Osteocyte (in vitro differentiated cells): ENCODE measurements around the gene FTO. TPM values are rescaled to one million over a fixed set of nuclear protein-coding genes. Genes with fewer than 3 reads are reported as not detected.

Experiments used
- DNase-seq: peaks from one replicate; pipeline ENCODE4 v3.0.0; 2021; ENCODE audit warnings: mixed read lengths; ENCODE audit not compliant: unreplicated experiment; ENCODE audit errors: extremely low spot score
- H3K27ac Mint-ChIP-seq: one replicate; pipeline ENCODE4 v1.8.0; 2021; ENCODE audit warnings: mild to moderate bottlenecking, mixed read lengths; ENCODE audit not compliant: unreplicated experiment
- H3K27me3 Mint-ChIP-seq: one replicate; pipeline ENCODE4 v1.8.0; 2021; ENCODE audit warnings: mixed read lengths; ENCODE audit not compliant: unreplicated experiment
- H3K36me3 Mint-ChIP-seq: one replicate; pipeline ENCODE4 v1.8.0; 2021; ENCODE audit warnings: mixed read lengths; ENCODE audit not compliant: unreplicated experiment
- H3K4me1 Mint-ChIP-seq: one replicate; pipeline ENCODE4 v1.8.0; 2021; ENCODE audit warnings: mixed read lengths; ENCODE audit not compliant: unreplicated experiment
- H3K4me3 Mint-ChIP-seq: one replicate; pipeline ENCODE4 v1.8.0; 2021; ENCODE audit warnings: mild to moderate bottlenecking, moderate library complexity, mixed read lengths; ENCODE audit not compliant: unreplicated experiment
- H3K9me3 Mint-ChIP-seq: one replicate; pipeline ENCODE4 v1.8.0; 2021; ENCODE audit warnings: mixed read lengths; ENCODE audit not compliant: unreplicated experiment
- CTCF ChIP-seq: fragments of 200-600 bp; sonication (generic); IDR thresholded peaks from 2 replicates; pipeline ENCODE4 v1.5.0; 2021; ENCODE audit warnings: antibody characterized with exemption, mild to moderate bottlenecking, moderate library complexity
- total RNA-seq: library from RNA; stranded (reverse); gene quantifications from 2 replicates; pipeline ENCODE4 v1.2.1, GENCODE V29; 2021

The FTO gene
- total RNA-seq, 1 donor from 2014 or later, result 108 TPM

- H3K27ac Mint-ChIP-seq, result peak overlapping the region; percentile 48
- no peaks in the 10 kb centered on the region for H3K27me3 Mint-ChIP-seq
- peaks cover 8% of the 10 kb centered on the region for H3K36me3 Mint-ChIP-seq
- TF ChIP-seq CTCF, result no peak
- H3K4me3 Mint-ChIP-seq, result no peak overlapping the region
- DNase-seq, result no peak
- no peaks in the 10 kb centered on the region for H3K9me3 Mint-ChIP-seq
- H3K4me1 Mint-ChIP-seq, result peaks cover 22% of the 10 kb centered on the region
Observed at GRCh38 chr16:53999841-54000240, 295.9 kb downstream of the FTO start.

- DNase-seq, result no peak
- Mint-ChIP-seq H3K36me3 (peaks cover 8% of the 10 kb centered on the region), H3K27ac (peak overlapping the region; percentile 48), H3K4me3 (no peak overlapping the region), H3K27me3 (no peaks in the 10 kb centered on the region), H3K9me3 (no peaks in the 10 kb centered on the region), H3K4me1 (peaks cover 22% of the 10 kb centered on the region)
- no peak for TF ChIP-seq CTCF
Observed at GRCh38 chr16:54000361-54000760, 296.4 kb downstream of the FTO start.

DNA sequence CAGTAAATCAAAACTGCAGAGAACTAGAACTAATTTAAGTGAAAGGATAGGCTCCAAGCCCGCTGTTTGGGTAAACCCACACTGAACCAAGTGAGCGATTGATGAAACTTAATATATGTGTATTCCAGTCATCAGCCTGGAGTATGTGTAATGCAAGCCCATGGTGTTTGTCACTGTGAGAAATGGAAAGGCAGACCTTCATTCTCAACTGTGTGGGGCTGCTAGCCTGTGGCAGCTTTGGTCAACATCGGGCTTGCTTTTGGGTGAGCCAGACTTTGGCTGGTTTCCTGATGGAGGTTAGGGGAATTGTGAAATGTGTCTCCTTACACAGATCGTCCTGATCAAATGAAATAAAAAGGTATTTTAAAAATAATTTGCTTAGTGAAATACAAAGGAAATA is 302.7 kb downstream of the FTO start:
- DNase-seq, result no peak
- Mint-ChIP-seq H3K36me3 (peaks cover 11% of the 10 kb centered on the region), H3K27ac (no peak overlapping the region), H3K4me1 (no peaks in the 10 kb centered on the region), H3K4me3 (no peak overlapping the region), H3K9me3 (peaks cover 4% of the 10 kb centered on the region), H3K27me3 (no peaks in the 10 kb centered on the region)
- no peak for TF ChIP-seq CTCF

DNA sequence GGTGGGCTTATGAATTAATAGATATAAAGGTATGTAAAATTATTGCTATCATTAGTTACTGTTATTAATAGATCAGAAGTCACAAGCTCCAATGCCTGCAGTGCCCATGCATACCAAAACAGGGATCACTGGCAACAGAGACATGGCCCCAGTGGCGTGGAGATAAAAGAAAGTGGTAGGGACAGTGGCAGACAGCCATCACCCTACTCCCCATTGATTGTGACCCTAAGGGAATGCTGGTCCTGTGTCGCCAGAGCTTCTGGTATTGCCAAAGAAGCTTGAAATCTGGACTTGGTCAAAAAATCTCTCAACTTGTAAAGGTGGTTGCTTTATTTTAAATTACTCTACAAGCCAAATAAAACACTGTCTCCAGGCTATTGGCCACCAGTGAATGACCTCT is 303.5 kb downstream of the FTO start:
- Mint-ChIP-seq H3K4me1 (no peaks in the 10 kb centered on the region), H3K27ac (no peak overlapping the region), H3K9me3 (peaks cover 12% of the 10 kb centered on the region), H3K4me3 (no peak overlapping the region), H3K36me3 (peaks cover 16% of the 10 kb centered on the region), H3K27me3 (no peaks in the 10 kb centered on the region)
- no peak for DNase-seq
- no peak for TF ChIP-seq CTCF

DNA sequence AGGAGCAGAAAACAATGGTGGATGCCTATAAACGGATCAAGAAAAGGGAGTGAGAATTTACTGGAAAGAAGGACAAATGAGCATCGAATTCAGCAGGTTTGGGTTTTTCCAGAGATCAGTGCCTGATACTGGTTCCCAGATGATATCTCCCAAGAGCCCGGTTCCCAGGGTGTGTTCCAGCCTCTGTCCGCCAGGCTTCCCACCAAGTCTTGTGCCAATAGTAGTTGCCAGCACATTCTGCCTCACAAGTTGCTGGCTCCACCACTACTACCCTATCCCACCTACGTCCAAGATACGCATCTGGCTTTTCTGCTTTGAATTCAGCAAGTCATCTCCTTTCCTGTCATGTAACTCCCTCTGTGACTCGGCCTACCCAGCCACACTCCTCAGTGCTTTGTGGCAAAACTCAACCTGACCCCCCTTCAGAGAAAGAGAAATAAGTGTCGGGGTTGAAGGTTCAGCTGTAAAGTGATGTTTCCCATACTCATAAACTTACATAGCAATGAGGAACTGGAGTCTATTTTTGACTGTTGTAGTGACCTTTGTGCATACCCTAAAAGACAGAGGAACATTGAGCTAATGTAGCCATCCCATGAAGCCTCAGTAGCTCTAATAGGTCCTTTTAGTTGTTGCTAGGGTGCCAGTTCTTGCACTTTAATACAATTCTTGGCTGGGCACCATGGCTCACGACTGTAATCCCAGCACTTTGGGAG is 305.7 kb downstream of the FTO start:
- no peak for DNase-seq
- no peak overlapping the region for H3K4me3 Mint-ChIP-seq
- peaks cover 24% of the 10 kb centered on the region for H3K9me3 Mint-ChIP-seq
- H3K27ac Mint-ChIP-seq, result no peak overlapping the region
- no peaks in the 10 kb centered on the region for H3K4me1 Mint-ChIP-seq
- H3K27me3 Mint-ChIP-seq, result no peaks in the 10 kb centered on the region
- H3K36me3 Mint-ChIP-seq, result peaks cover 22% of the 10 kb centered on the region
- TF ChIP-seq CTCF, result no peak
